ENCODE results near the gene TAAR9. TPM values are rescaled to one million over a fixed set of nuclear protein-coding genes. Genes with fewer than 3 reads are reported as not detected.

Gene TAAR9
- total RNA-seq, 1 experiment from 2014 or later = not detected

- no peaks in the 10 kb centered on the region for H3K27me3 ChIP-seq (ENCODE audit: insufficient read depth, low read length)
- H3K4me1 ChIP-seq (ENCODE audit: control insufficient read depth in 1 of 2, insufficient read depth in 2 of 2, low read length in 2 of 2) = no peaks in the 10 kb centered on the region
- TF ChIP-seq REST (IDR thresholded peaks at IDR 0.05; ENCODE audit: low read depth) (no peak), MAX (IDR thresholded peaks at IDR 0.05) (no peak), TCF7L2 (IDR thresholded peaks at IDR 0.05; ENCODE audit: borderline replicate concordance, extremely low read depth, insufficient read depth, insufficient read length) (no peak), CTCF (IDR thresholded peaks at IDR 0.05 in 2 of 3, conservative IDR thresholded peaks at IDR 0.05 in 1 of 3; ENCODE audit: borderline replicate concordance in 1 of 3, insufficient read depth in 1 of 3, low read depth in 2 of 3, low read length in 2 of 3) (no peak), RAD21 (IDR thresholded peaks at IDR 0.05; ENCODE audit: low read depth) (no peak), POLR2AphosphoS5 (IDR thresholded peaks at IDR 0.05; ENCODE audit: low read depth, low read length) (no peak), YY1 (IDR thresholded peaks at IDR 0.05; ENCODE audit: extremely low read depth, insufficient replicate concordance, low read depth, low read length) (no peak), ZFX (IDR thresholded peaks at IDR 0.05) (no peak), SP1 (IDR thresholded peaks at IDR 0.05; ENCODE audit: low read depth) (no peak), SIN3A (IDR thresholded peaks at IDR 0.05; ENCODE audit: low read depth) (no peak), ELF1 (IDR thresholded peaks at IDR 0.05; ENCODE audit: borderline replicate concordance, low read depth) (no peak), CBX3 (IDR thresholded peaks at IDR 0.05; ENCODE audit: low read depth) (no peak), EZH2phosphoT487 (IDR thresholded peaks at IDR 0.05; ENCODE audit: borderline replicate concordance) (no peak), CEBPB (IDR thresholded peaks at IDR 0.05; ENCODE audit: low read depth) (no peak), ZBTB33 (IDR thresholded peaks at IDR 0.05; ENCODE audit: extremely low read depth, insufficient replicate concordance, low read length) (no peak), FOSL1 (IDR thresholded peaks at IDR 0.05; ENCODE audit: low read depth) (no peak), EZH2 (IDR thresholded peaks at IDR 0.05) (no peak), POLR2A (IDR thresholded peaks at IDR 0.05; ENCODE audit: borderline replicate concordance, extremely low read depth, insufficient read depth, insufficient read length) (no peak), SRF (IDR thresholded peaks at IDR 0.05; ENCODE audit: low read depth) (no peak), JUND (IDR thresholded peaks at IDR 0.05) (no peak)
- no peak overlapping the region for H3K4me3 ChIP-seq (replicated peaks in 1 of 2; ENCODE audit: low read depth in 1 of 2, low read length in 2 of 2)
- DNase-seq (ENCODE audit: low read depth, low spot score) (no peak), ATAC-seq (no peak)
- intact Hi-C loops (cut with micrococcal nuclease) = no loop called here
- H3K36me3 ChIP-seq (ENCODE audit: control insufficient read depth in 1 of 2, insufficient read depth in 2 of 2, low read length in 2 of 2) = no peaks in the 10 kb centered on the region
- no TSS peak for BruUV-seq (replicated peaks)
- POLR2A ChIA-PET = no interaction called here
- no peaks in the 10 kb centered on the region for H3K79me2 ChIP-seq (ENCODE audit: insufficient read depth, low read length)
- H3K27ac ChIP-seq (ENCODE audit: low read depth, low read length) = no peak overlapping the region
- H3K4me2 ChIP-seq (ENCODE audit: low read length) = no peak overlapping the region
- RAD21 ChIA-PET (ENCODE audit: low non-redundant PET in 1 of 2, low total read pairs in 2 of 2, uncharacterized antibody in 2 of 2, unreplicated experiment in 2 of 2) = no interaction called here
- no peaks in the 10 kb centered on the region for H3K9me2 ChIP-seq (ENCODE audit: insufficient read depth)
- H4K20me1 ChIP-seq (ENCODE audit: insufficient read depth) = no peaks in the 10 kb centered on the region
- CTCF ChIA-PET = no interaction called here
- H3K9ac ChIP-seq (ENCODE audit: low read length) = no peak overlapping the region
- no peaks in the 10 kb centered on the region for H3K9me3 ChIP-seq (ENCODE audit: control insufficient read depth in 1 of 2, insufficient read depth in 1 of 2, low read depth in 1 of 2, low read length in 2 of 2)
- H2AFZ ChIP-seq (ENCODE audit: low read depth, low read length, poor library complexity, severe bottlenecking) = no peak overlapping the region
Observed at GRCh38 chr6:132537145-132537544, 932 bp upstream of the TAAR9 start.
